NB4 (cell line): ENCODE measurements around the gene HERPUD1.

Experiments used
- POLR2A ChIP-seq: IDR thresholded peaks from 2 replicates; pipeline ENCODE4 v1.6.1; 2011; ENCODE audit warnings: mild to moderate bottlenecking; ENCODE audit not compliant: insufficient read length; ENCODE audit errors: extremely low read depth
- TF ChIP-seq, protein P1 (sequence below): IDR thresholded peaks from one replicate; pipeline ENCODE4 v1.5.1; 2012; ENCODE audit warnings: low read depth, low read length

- TF ChIP-seq, protein P1, sequence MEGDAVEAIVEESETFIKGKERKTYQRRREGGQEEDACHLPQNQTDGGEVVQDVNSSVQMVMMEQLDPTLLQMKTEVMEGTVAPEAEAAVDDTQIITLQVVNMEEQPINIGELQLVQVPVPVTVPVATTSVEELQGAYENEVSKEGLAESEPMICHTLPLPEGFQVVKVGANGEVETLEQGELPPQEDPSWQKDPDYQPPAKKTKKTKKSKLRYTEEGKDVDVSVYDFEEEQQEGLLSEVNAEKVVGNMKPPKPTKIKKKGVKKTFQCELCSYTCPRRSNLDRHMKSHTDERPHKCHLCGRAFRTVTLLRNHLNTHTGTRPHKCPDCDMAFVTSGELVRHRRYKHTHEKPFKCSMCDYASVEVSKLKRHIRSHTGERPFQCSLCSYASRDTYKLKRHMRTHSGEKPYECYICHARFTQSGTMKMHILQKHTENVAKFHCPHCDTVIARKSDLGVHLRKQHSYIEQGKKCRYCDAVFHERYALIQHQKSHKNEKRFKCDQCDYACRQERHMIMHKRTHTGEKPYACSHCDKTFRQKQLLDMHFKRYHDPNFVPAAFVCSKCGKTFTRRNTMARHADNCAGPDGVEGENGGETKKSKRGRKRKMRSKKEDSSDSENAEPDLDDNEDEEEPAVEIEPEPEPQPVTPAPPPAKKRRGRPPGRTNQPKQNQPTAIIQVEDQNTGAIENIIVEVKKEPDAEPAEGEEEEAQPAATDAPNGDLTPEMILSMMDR: no peak
- no peak for TF ChIP-seq POLR2A
Observed at GRCh38 chr16:56889206-56889605, 42.7 kb upstream of the HERPUD1 start.
